Fibroblast of skin of abdomen (primary cell): ENCODE results near the gene RBM10.
A peak's percentile ranks its signal among the peaks of the same experiment; 100 is the strongest.

Experiments used
- DNase-seq: peaks from one replicate; pipeline ENCODE4 v3.0.0-alpha.2; 2013

RBM10 gene

DNA sequence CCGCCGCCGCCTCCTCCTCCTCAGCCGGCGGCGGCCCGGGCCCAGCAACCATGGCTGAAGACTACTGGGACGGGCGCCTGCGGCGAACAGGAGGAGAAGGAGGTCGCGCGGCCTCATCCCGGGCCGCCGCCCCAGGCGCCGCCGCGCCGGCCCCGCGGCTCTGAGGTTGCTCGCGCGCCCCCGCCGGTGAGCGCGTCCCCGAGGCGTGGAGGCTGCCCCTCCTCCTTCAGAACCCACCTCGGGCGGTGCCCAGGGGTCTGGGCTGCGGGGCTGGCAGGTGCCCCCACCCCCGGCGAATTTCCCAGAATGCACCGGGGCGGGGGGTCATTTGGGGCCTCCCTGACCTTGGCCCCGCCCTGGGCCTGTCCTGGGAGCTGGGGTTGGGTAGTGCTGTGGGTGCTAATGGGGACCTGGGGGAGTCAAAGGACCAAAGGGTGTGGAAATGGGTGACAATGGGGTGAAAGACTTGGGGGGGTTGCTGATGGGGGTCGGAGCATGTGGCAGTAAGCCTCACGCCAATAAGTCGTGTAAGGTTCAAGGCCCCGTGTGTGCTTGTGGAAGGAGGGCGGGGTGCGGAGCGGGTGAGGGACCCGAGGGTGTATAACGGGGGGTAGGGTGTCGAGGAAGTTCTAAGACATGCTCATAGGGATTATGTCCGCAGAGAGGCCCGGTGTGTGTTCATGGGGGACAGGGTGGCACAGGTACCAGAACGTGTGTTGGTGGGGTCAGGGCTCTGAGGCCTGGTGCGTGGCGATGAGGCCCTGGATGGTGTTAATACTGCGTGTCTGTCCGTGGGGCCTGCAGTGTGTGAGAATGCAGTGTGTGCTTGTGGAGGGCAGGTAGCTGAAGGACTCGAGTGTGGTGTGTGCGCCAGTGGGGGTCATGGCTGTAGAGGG is 74.1 kb downstream of the RBM10 start:
- peak; percentile 4 for DNase-seq

DNA sequence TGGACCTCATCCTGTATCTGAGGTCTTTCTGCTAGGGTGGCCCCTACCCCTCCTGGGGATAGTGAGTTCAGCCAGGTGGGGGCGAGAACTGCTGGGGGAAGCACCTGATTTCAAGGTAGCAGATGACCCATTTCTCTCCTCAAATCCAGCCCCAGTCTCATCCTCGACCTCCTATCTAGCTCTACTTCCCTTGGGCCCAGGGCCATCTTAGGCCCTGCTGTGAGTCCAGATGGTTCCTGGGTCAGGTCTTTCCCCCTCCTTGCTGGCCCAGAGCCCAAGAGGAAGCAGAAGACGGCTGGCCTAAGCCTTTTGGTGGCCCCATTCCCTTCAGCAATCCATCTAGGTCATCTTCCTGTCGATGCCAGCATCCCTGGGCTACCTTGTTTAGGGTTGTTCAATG is 76.7 kb downstream of the RBM10 start:
- no peak for DNase-seq

GRCh38 chrX:47222751-47223350 is 77.8 kb downstream of the RBM10 start:
- DNase-seq: no peak

DNA sequence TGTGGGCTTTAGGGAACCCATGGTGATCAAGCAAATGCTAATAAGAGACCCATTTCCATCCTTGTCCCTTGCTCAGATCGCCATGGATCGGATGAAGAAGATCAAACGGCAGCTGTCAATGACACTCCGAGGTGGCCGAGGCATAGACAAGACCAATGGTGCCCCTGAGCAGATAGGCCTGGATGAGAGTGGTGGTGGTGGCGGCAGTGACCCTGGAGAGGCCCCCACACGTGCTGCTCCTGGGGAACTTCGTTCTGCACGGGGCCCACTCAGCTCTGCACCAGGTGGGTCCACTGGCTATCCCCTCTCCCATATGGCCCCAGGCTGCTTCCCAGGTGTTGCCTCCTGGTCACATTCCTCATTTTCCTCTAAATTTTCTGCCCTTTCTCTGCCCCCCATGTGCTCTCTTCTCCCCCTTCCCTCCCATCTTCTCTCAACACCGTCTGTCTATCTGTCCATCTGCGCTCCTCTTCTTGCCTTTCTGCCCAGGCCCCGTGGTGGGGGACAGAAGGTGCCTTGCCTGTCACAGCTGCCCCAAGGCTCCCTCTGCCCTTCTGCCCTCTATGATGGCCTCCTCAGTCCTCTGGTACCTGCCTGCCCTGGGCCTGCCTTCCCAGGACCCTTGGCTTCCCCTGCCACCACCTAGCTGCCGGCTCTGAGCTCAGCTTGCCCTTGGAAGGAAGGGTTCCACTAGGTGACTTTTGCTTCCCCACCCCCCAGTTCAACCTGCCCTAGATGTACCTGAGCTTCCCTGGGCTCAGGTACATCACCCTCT is 78.6 kb downstream of the RBM10 start:
- DNase-seq: no peak

- no peak for DNase-seq
Measured at GRCh38 chrX:47224266-47224895, 79.4 kb downstream of the RBM10 start.

- DNase-seq: no peak
Measured at GRCh38 chrX:47224896-47225290, 79.9 kb downstream of the RBM10 start.

DNA sequence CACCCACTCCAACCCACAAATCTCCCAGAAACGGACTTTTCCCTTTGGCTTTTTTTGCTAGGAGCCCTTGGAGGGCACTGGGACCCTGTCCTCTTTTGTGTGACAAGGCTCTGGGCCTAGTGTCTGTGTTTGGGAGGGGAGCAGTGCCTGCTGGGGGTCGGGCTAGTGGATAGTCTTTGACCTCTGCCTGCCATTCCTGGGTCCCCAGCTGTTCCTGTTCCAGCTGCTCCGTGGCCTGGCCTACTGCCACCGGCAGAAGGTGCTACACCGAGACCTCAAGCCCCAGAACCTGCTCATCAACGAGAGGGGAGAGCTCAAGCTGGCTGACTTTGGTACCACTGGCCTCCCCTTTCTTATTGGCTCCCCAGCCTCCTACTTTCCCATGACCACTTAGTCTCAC is 81.0 kb downstream of the RBM10 start:
- DNase-seq: no peak

DNA sequence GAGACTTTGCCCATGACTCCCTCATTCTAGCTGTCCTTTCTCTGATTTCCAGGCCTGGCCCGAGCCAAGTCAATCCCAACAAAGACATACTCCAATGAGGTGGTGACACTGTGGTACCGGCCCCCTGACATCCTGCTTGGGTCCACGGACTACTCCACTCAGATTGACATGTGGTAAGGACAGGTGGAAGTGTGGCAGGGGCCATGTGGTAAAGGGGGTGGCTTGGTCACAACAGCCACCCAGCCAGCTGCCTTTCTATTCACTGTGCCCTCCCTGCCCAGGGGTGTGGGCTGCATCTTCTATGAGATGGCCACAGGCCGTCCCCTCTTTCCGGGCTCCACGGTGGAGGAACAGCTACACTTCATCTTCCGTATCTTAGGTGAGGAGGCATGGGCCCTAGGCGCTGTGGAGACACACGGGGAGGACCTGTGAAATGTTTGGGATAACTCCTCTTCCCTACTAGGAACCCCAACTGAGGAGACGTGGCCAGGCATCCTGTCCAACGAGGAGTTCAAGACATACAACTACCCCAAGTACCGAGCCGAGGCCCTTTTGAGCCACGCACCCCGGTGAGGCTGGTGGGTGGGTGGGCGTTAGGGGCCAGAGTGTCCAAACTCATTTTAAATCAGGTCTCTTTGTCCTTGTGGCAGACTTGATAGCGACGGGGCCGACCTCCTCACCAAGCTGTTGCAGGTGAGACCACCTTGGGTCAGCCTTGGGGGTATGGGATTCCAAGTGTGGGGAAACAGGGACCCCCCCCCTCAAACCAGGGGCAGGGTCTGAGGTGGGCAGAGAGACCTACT is 81.7 kb downstream of the RBM10 start:
- DNase-seq: no peak

GRCh38 chrX:47227334-47227583 is 82.2 kb downstream of the RBM10 start:
- no peak for DNase-seq

DNA sequence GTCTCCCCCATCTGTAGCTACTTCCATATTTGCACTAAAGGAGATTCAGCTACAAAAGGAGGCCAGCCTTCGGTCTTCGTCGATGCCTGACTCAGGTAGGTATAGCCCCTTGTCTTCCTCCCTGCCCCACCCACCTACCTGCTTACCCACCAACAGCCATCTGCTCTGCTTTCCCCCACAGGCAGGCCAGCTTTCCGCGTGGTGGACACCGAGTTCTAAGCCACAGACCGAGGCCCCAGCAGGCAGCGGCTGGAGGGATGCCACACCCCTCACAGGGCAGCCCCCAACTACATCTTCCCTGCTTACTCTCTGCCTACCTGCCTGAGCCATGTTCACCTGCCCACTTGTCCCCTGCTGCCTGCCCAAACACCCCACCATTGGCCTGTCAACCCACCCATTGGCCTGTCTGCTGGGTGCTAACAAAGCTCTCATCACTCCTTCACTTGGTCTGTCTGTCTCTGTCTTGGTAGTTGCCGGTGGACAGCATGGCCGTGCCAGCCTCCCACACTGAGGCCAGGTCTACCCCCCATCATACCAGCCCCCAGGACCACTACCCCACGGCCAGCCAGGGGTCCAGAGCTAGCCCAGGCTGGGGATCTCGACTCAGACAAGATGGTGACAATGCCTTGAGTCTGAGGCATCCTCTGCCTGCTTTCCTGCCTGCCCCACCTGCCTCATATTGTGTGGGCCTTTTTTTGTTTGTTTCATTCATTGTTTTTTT is 83.7 kb downstream of the RBM10 start:
- DNase-seq: no peak

DNA sequence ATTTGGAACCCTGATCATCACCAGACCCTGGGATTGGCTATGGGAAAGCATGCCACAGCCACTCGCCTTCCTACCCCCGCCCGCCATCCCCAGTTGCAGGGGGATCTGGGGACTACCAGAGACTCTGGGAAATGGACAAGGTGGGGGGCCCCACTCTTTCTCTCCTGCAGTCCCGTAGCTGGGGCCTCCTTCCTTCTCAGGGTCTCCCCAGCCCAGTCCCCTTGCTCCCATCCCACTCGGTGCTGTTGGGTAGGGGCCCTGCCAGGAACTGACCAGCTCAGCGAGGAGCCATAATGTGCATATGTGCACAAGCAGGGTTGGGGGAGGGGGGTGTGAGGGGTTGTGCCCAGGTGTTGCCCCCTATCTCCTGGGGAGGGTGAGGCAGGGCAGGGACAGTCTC is 84.4 kb downstream of the RBM10 start:
- DNase-seq: no peak

GRCh38 chrX:47230136-47230868 is 85.3 kb downstream of the RBM10 start:
- no peak for DNase-seq

DNA sequence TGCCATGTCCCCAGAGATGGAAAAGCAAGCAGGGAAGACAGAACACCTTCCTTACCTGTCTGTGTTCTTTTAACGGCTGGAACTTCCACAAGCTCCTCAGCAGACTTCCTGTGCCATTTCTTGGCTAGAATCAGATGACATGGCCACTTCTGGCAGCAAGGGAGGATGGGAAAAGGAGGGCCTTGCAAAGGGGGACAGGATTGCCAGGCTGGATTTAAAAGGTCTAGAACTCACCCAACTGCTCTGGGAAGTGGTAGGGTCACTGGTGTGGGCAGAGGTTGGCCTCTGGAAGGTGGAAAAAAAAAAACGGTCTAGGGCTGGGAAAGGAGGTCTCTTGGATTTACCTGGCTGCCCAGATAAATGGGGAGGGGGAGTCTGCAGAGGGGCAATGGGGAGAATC is 86.1 kb downstream of the RBM10 start:
- DNase-seq: no peak

GRCh38 chrX:47232197-47232802 is 87.3 kb downstream of the RBM10 start:
- DNase-seq: no peak

DNA sequence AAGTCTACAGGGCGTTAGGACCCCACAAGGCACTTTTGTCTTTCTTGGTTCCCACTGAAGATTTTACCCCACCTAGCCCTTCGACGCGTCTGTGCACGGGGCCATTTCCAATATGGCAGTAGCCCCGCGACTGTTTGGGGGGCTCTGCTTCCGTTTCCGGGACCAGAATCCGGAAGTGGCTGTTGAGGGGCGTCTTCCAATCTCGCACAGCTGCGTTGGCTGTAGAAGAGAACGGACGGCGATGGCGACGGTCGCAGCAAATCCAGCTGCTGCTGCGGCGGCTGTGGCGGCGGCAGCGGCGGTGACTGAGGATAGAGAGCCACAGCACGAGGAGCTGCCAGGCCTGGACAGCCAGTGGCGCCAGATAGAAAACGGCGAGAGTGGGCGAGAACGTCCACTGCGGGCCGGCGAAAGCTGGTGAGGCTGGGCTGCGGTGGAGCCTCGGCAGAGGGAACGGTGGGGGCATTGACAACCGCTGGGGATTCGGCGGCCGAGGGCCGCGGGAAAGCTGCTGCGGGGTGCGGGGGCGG is 87.8 kb downstream of the RBM10 start, which contains the start of gene USP11:
Gene USP11, plus strand, starts transcription at position 207 of the 530 bp plus-strand sequence. Its CDS starts 35 bp downstream, at position 242.
- DNase-seq: peak; percentile 69

- peak; percentile 95 for DNase-seq
Measured at GRCh38 chrX:47233333-47234113, 88.5 kb downstream of the RBM10 start.

DNA sequence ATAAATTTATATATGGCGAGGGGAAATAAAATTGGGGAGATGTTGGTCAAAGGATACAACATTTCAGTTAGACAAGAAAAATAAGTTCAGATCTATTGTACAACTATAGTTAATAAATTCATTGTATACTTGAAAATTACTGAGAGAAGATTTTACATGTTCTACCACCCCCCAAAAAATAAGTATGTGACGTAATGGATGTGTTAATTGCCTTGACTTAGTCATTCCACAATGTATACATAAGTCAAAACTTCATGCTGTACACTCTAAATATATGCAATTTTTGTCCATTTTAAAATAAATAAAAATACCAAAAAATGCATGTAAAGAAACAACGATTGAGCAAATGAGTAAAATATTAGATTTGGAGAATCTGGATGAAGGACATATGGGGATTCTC is 89.6 kb downstream of the RBM10 start:
- DNase-seq: no peak

- DNase-seq: no peak
Measured at GRCh38 chrX:47235691-47236103, 90.7 kb downstream of the RBM10 start.
